ENCODE results near the gene PCNT. TPM values are rescaled to one million over a fixed set of nuclear protein-coding genes. Genes with fewer than 3 reads are reported as not detected.

The PCNT gene
- total and polyA plus RNA-seq, 2 of the 8 experiments (the other 6 are each of a cell fraction or from before 2014, with no cell fraction given): 9.9 to 45.1 TPM

DNA sequence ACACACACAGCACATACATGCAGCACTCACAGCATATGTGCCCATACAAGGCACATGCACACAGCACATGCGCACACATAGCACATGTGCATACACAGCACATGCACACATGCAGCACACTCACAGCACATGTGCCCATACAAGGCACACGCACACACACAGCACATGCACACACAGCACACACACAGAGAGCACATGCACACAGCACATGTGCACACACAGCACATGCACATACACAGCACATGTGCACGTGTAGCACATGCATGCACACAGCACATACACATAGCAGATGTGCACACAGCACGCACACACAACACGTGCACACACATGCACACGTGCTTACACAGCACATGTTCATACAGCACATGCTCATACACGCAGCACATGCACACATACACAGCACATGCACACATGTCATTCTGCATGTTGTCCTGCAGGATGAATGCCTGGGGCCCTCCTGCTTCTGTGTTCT is 48.1 kb downstream of the PCNT start:
- DNase-seq (ENCODE audit: low read depth in 1 of 2, low spot score in 2 of 2): no peak
- no peak for TF ChIP-seq KDM5A (IDR thresholded peaks at IDR 0.05; ENCODE audit: low read length)
- no peak for TF ChIP-seq POLR2A (IDR thresholded peaks at IDR 0.05; ENCODE audit: control extremely low read depth in 1 of 2, low read depth in 2 of 2, low read length in 2 of 2)

More for the DNA sequence above, 48.1 kb downstream of the PCNT start:
- Histone ChIP-seq H2AK5ac (ENCODE audit: low read depth, low read length) (peak overlapping the region; percentile 79), H3K14ac (ENCODE audit: insufficient read length) (no peak overlapping the region), H4K91ac (replicated peaks; ENCODE audit: insufficient read length, low read length) (peak overlapping the region; percentile 95), H3K36me3 (ENCODE audit: control insufficient read depth in 2 of 4, insufficient read depth in 4 of 4, low read length in 3 of 4) (peaks cover under 1 to 12% (median 10%) of the 10 kb centered on the region in 4 experiments; a peak in 6 of 8 replicates), H3K9me3 (ENCODE audit: insufficient read depth in 2 of 2, low read depth in 1 of 2, low read length in 1 of 2) (peaks cover 0 to 3% of the 10 kb centered on the region in 2 experiments; a peak in 1 of 4 replicates), H3K9ac (replicated peaks in 1 of 4; ENCODE audit: extremely low read depth in 1 of 4, low read depth in 3 of 4, low read length in 3 of 4) (no peak overlapping the region), H3K4me2 (ENCODE audit: insufficient read depth in 1 of 2, low read depth in 2 of 2, low read length in 2 of 2) (no peak overlapping the region), H3K27ac (ENCODE audit: low read depth, low read length) (0 out of 2 replicates have a peak overlapping the region, but pooled peaks have one; percentile 5), H3K4me1 (replicated peaks in 1 of 4; ENCODE audit: control insufficient read depth in 3 of 4, insufficient read depth in 4 of 4, low read length in 3 of 4) (no peaks in the 10 kb centered on the region; a peak in 1 of 7 replicates), H3K56ac (replicated peaks; ENCODE audit: insufficient read length, low read depth, low read length) (no peak overlapping the region), H4K5ac (ENCODE audit: insufficient read length, low read depth, low read length) (no peak overlapping the region), H3K27me3 (replicated peaks in 1 of 4; ENCODE audit: control insufficient read depth in 3 of 4, extremely low read depth in 1 of 4, insufficient read depth in 3 of 4, low read length in 3 of 4) (no peaks in the 10 kb centered on the region), H3K18ac (ENCODE audit: extremely low read depth, low read length) (no peak overlapping the region), H4K8ac (ENCODE audit: extremely low read depth, insufficient read depth, low read length) (peak overlapping the region; percentile 11; the same call in 1 of the 2 replicates), H2BK12ac (ENCODE audit: low read depth, low read length) (no peak overlapping the region; the same call in 1 of the 2 replicates), H2BK120ac (replicated peaks; ENCODE audit: low read depth, low read length) (no peak overlapping the region), H3K4me3 (ENCODE audit: extremely low read depth in 1 of 4, insufficient read depth in 2 of 4, low read depth in 3 of 4, low read length in 4 of 4) (no peak overlapping the region), H3K79me2 (ENCODE audit: control insufficient read depth in 1 of 2, insufficient read depth in 2 of 2, low read length in 2 of 2) (peaks cover 0 to 53% of the 10 kb centered on the region in 2 experiments; a peak in 2 of 4 replicates), H3K4ac (replicated peaks; ENCODE audit: insufficient read length, low read depth, low read length) (peak overlapping the region; percentile 94), H4K20me1 (replicated peaks in 1 of 2; ENCODE audit: control insufficient read depth in 1 of 2, insufficient read depth in 2 of 2, low read length in 2 of 2) (peaks cover 5 to 15% of the 10 kb centered on the region in 2 experiments), H3K79me1 (ENCODE audit: low read depth, low read length) (peaks cover 24% of the 10 kb centered on the region), H3K23me2 (ENCODE audit: low read depth, low read length) (peaks cover 5% of the 10 kb centered on the region), H2BK20ac (ENCODE audit: low read length) (no peak overlapping the region; the same call in 1 of the 2 replicates), H2AFZ (ENCODE audit: low read length) (no peak overlapping the region), H2BK15ac (ENCODE audit: low read length) (peak overlapping the region; percentile 1; the same call in 1 of the 2 replicates), H3K23ac (ENCODE audit: insufficient read length) (no peak overlapping the region), H2BK5ac (ENCODE audit: low read depth, low read length) (peak overlapping the region; percentile 85)
- POLR2A ChIA-PET (ENCODE audit: partially characterized antibody): no interaction called here
- WGBS, 2 experiments (ENCODE audit: extremely low coverage in 1 of 2, insufficient coverage in 1 of 2, insufficient read length in 1 of 2, insufficient replicate concordance in 2 of 2, low coverage in 1 of 2, low lambda C conversion rate in 2 of 2, missing lambda C conversion rate in 1 of 2): 94% methylated on average over 7 of the region's 7 CpGs; no CpG with 5 or more reads in 1 of the 2 experiments
- CTCF ChIA-PET (ENCODE audit: partially characterized antibody): no interaction called here
- FAIRE-seq: no peak
